ENCODE measurements around the gene BASP1. TPM values are rescaled to one million over a fixed set of nuclear protein-coding genes. Genes with fewer than 3 reads are reported as not detected.
"Not testable (repeated sequence)": the region's sequence is repeated elsewhere in the genome, so short reads cannot be mapped to it uniquely, and the experiment has no call there.

BASP1 gene
- total RNA-seq, 1 experiment from 2014 or later = not detected

DNA sequence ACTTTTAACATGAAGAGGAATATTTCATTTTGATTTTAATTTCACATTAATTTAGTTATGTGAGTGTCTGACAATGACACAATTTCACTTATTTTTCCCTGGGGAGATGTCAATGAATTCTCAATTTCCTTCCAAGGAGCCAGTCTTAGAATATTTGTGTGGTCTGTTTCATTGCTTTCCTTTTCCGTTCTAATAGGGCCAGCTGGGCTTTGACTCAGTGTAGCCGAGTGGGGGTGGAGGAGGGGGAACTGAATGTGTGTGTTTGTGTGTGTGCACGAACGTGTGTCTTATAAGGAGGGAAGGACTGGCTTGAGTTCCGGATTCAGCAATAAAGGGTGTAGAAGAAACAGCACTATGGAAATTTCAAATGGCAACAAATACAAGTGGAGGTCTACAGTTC is 100.0 kb downstream of the BASP1 start:
- H3K4me3 ChIP-seq = no peak overlapping the region
- no peak for DNase-seq
- H3K36me3 ChIP-seq = no peaks in the 10 kb centered on the region
- no peak overlapping the region for H3K27ac ChIP-seq
- H3K9me3 ChIP-seq (replicated peaks) = no peaks in the 10 kb centered on the region
- H3K4me1 ChIP-seq = no peaks in the 10 kb centered on the region
- no peaks in the 10 kb centered on the region for H3K27me3 ChIP-seq

DNA sequence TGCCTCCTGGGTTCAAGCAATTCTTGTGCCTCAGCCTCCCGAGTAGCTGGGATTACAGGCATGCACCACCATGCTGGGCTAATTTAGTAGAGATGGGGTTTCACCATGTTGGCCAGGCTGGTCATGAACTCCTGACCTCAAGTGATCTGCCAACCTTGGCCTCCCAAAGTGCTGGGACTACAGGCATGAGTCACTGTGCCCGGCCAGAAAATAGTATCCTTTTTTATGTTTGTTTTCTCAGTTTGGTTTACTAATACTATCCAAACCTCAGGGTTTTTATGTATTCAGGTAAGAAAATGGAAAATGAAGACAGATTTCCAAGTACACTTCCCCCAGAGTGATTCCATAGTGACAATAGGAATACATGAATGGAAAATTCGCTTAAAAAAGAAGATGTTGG is 101.7 kb downstream of the BASP1 start:
- H3K27ac ChIP-seq; H3K4me3 ChIP-seq; DNase-seq; H3K4me1 ChIP-seq; H3K36me3 ChIP-seq; H3K9me3 ChIP-seq (replicated peaks); H3K27me3 ChIP-seq: not testable (repeated sequence)

DNA sequence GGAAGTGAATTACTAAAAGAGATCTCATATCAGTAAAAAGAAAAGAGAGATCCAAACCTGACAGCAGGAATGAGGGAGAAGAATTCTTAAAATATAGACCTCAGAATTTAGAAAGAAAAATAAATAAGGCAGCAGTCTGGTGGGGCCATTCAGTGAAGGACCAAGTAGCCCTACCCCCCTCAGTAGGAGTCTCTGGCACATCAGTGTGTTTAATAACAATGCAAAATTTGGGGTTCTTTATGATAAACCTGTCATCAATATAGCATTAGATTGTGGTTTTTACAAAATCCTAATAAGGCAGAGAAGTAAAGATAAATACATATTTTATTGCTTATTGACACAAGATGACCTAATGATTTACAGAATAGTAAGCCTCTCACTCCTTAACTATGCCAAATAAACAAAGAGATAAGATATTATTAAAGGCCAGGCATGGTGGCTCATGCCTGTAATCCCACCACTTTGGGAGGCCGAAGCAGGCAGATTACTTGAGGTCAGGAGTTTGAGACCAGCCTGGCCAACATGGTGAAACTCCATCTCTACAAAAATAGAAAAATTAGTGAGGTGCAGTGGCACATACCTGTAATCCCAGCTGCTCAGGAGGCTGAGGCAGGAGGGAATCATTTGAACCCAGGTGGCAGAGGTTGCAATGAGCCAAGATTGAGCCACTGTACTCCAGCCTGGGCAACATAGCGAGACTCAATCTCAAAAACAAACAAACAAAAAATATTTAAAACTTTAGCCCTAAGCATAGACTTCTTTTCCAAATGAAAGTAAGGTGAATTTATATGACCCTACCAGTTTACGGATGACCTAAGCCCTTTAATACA is 108.6 kb downstream of the BASP1 start:
- Histone ChIP-seq H3K27me3 (no peaks in the 10 kb centered on the region), H3K9me3 (replicated peaks) (no peaks in the 10 kb centered on the region), H3K27ac (no peak overlapping the region), H3K4me3 (no peak overlapping the region), H3K36me3 (no peaks in the 10 kb centered on the region), H3K4me1 (no peaks in the 10 kb centered on the region)
- no peak for DNase-seq

Measured in SJCRH30 (cell line).